Peyer's patch (tissue), 4 donors: ENCODE data around the gene ZNF710.

Source experiments
- POLR2A ChIP-seq, 2 donors: fragments of 450-650 bp; IDR thresholded peaks; one replicate each; pipeline ENCODE4 v1.5.1; 2017; ENCODE audit warnings: antibody characterized with exemption in 2 of 2, mild to moderate bottlenecking in 2 of 2, moderate library complexity in 2 of 2
- TF ChIP-seq, protein P1 (sequence below), 6 experiments: fragments of 450-650 bp in 4 of 6; fragments of 200-600 bp in 2 of 6; sonication (generic) in 1 of 6; IDR thresholded peaks; one replicate each; pipeline ENCODE4 v1.5.1; 2017 to 2019; ENCODE audit warnings: antibody characterized with exemption in 6 of 6, mild to moderate bottlenecking in 3 of 6, moderate library complexity in 1 of 6

DNA sequence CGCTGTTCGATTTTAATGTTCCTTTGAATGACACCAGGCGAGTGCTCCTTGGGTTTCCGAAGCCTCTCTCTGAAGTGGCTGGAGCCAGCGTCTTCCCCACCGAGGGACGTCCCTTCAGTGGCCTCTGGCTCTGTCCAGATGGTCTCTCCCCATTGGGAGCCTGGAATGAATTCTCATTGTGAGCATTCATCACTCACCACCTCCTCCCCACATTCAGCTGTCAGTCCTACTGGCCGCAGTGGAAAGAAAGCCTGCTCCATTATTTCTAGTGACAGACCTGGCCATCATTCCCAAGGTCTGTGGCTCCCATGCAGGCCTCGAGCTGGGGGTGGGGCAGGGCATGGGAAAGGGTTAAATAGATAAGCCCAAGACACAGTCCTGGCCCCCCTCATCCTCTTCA is 35.2 kb downstream of the ZNF710 start:
- TF ChIP-seq, protein P1, sequence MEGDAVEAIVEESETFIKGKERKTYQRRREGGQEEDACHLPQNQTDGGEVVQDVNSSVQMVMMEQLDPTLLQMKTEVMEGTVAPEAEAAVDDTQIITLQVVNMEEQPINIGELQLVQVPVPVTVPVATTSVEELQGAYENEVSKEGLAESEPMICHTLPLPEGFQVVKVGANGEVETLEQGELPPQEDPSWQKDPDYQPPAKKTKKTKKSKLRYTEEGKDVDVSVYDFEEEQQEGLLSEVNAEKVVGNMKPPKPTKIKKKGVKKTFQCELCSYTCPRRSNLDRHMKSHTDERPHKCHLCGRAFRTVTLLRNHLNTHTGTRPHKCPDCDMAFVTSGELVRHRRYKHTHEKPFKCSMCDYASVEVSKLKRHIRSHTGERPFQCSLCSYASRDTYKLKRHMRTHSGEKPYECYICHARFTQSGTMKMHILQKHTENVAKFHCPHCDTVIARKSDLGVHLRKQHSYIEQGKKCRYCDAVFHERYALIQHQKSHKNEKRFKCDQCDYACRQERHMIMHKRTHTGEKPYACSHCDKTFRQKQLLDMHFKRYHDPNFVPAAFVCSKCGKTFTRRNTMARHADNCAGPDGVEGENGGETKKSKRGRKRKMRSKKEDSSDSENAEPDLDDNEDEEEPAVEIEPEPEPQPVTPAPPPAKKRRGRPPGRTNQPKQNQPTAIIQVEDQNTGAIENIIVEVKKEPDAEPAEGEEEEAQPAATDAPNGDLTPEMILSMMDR (IDR thresholded peaks at IDR 0.05): no peak
- TF ChIP-seq POLR2A (IDR thresholded peaks at IDR 0.05): no peak
